ENCODE data around the gene TEKT3. TPM values are rescaled to one million over a fixed set of nuclear protein-coding genes. Genes with fewer than 3 reads are reported as not detected.

Gene TEKT3
- total RNA-seq, 1 experiment from 2014 or later = not detected

- Histone ChIP-seq H3K4me3 (ENCODE audit: low read depth, low read length, poor library complexity, severe bottlenecking) (no peak overlapping the region), H3K36me3 (ENCODE audit: insufficient read depth, low read length, poor library complexity, severe bottlenecking) (no peaks in the 10 kb centered on the region), H3K4me1 (ENCODE audit: insufficient read depth, low read length, poor library complexity, severe bottlenecking) (no peaks in the 10 kb centered on the region), H3K27me3 (replicated peaks; ENCODE audit: insufficient read depth, low read depth, low read length, poor library complexity) (peaks cover 3% of the 10 kb centered on the region), H3K27ac (ENCODE audit: low read depth, low read length, poor library complexity, severe bottlenecking) (no peak overlapping the region), H3K9me3 (ENCODE audit: low read depth, low read length, poor library complexity, severe bottlenecking) (no peaks in the 10 kb centered on the region)
- POLR2A ChIA-PET (ENCODE audit: low non-redundant PET) = no interaction called here
- no peak for DNase-seq (ENCODE audit: low spot score)
- TF ChIP-seq EZH2 (IDR thresholded peaks at IDR 0.05; ENCODE audit: borderline replicate concordance, low read depth, low read length, poor library complexity, severe bottlenecking) (no peak), CTCF (conservative IDR thresholded peaks at IDR 0.05; ENCODE audit: low read depth, low read length) (no peak)
- CTCF ChIA-PET = no interaction called here
- intact Hi-C loops (cut with micrococcal nuclease; ENCODE audit: unreplicated experiment) = no loop called here
- BruUV-seq (replicated peaks) = no TSS peak
These were observed 40.3 kb upstream of the TEKT3 start for GRCh38 chr17:15381707-15382106.

- Histone ChIP-seq H3K9me3 (ENCODE audit: low read depth, low read length, poor library complexity, severe bottlenecking) (no peaks in the 10 kb centered on the region), H3K27ac (ENCODE audit: low read depth, low read length, poor library complexity, severe bottlenecking) (no peak overlapping the region), H3K4me3 (ENCODE audit: low read depth, low read length, poor library complexity, severe bottlenecking) (no peak overlapping the region), H3K27me3 (replicated peaks; ENCODE audit: insufficient read depth, low read depth, low read length, poor library complexity) (peaks cover 2% of the 10 kb centered on the region), H3K4me1 (ENCODE audit: insufficient read depth, low read length, poor library complexity, severe bottlenecking) (no peaks in the 10 kb centered on the region), H3K36me3 (ENCODE audit: insufficient read depth, low read length, poor library complexity, severe bottlenecking) (no peaks in the 10 kb centered on the region)
- intact Hi-C loops (cut with micrococcal nuclease; ENCODE audit: unreplicated experiment) = no loop called here
- TF ChIP-seq EZH2 (IDR thresholded peaks at IDR 0.05; ENCODE audit: borderline replicate concordance, low read depth, low read length, poor library complexity, severe bottlenecking) (no peak), CTCF (conservative IDR thresholded peaks at IDR 0.05; ENCODE audit: low read depth, low read length) (no peak)
- ChIA-PET CTCF (no interaction called here), POLR2A (ENCODE audit: low non-redundant PET) (no interaction called here)
- no TSS peak for BruUV-seq (replicated peaks)
- no peak for DNase-seq (ENCODE audit: low spot score)
These were observed 39.0 kb upstream of the TEKT3 start for GRCh38 chr17:15380446-15380845.

GRCh38 chr17:15379659-15380058 is 38.3 kb upstream of the TEKT3 start:
- peaks cover 2% of the 10 kb centered on the region for H3K27me3 ChIP-seq (replicated peaks; ENCODE audit: insufficient read depth, low read depth, low read length, poor library complexity)
- no peaks in the 10 kb centered on the region for H3K4me1 ChIP-seq (ENCODE audit: insufficient read depth, low read length, poor library complexity, severe bottlenecking)
- no peaks in the 10 kb centered on the region for H3K36me3 ChIP-seq (ENCODE audit: insufficient read depth, low read length, poor library complexity, severe bottlenecking)
- BruUV-seq (replicated peaks) = no TSS peak
- TF ChIP-seq CTCF (conservative IDR thresholded peaks at IDR 0.05; ENCODE audit: low read depth, low read length) (no peak), EZH2 (IDR thresholded peaks at IDR 0.05; ENCODE audit: borderline replicate concordance, low read depth, low read length, poor library complexity, severe bottlenecking) (no peak)
- H3K27ac ChIP-seq (ENCODE audit: low read depth, low read length, poor library complexity, severe bottlenecking) = no peak overlapping the region
- intact Hi-C loops (cut with micrococcal nuclease; ENCODE audit: unreplicated experiment) = no loop called here
- CTCF ChIA-PET = no interaction called here
- no peak for DNase-seq (ENCODE audit: low spot score)
- H3K9me3 ChIP-seq (ENCODE audit: low read depth, low read length, poor library complexity, severe bottlenecking) = no peaks in the 10 kb centered on the region
- no peak overlapping the region for H3K4me3 ChIP-seq (ENCODE audit: low read depth, low read length, poor library complexity, severe bottlenecking)
- POLR2A ChIA-PET (ENCODE audit: low non-redundant PET) = no interaction called here

Measured in A673 (cell line).